SHP77 treated with DMSO at 0.1 percent for 48 hours (cell line): ENCODE data around the gene DHX35.
"Not testable (repeated sequence)": the region's sequence is repeated elsewhere in the genome, so short reads cannot be mapped to it uniquely, and the experiment has no call there.

Source experiments
- DNase-seq: peaks from one replicate; lab custom pipeline; 2025; lab: John Stamatoyannopoulos, UW

DHX35 gene

DNA sequence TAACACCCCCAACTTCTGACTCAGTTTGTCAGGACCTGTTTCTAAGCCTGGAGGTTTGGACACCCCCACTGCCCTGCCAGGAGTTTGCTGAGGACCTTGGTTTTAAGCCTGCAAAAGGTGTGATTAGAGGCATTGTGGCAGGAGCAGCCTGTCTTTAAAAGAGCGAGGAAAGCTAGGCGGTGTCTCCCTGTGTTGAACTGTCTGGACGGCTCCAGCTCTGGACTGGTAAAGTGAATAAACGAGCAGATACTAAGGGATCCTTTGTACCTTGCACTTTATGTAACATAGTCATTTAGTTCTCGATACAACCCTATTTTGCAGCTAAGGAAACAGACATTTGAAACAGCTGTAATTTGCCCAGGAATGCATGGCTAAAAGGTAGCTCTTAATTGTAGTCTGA, 21.5 kb upstream of the DHX35 start:
- no peak for DNase-seq

DNA sequence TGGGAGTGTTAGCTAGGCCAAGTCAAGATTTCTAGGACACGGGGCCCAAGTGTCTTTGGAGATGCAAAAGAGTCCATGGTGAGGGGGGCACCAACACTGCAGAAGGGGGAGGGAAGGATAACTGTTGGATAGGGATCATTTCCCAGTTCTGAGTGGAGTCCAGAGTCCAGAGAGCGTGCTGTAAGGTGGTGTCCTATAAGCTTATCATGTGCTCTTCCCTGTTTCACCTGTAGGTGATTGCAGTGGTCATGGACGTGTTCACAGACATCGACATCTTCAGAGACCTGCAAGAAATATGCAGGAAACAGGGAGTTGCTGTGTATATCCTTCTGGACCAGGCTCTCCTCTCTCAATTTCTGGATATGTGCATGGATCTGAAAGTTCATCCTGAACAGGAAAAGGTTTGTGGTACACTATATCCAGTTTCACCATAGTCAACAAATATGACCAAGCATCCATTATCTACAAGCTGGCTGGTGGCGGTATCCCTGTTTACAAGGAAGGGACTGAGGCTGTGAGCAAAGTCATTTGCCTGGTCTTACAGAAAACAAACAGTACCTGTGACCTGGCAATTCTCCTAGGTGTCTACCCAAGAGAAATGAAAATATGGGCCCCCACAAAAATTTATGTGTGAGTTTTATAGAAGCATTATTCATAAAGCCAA, 20.3 kb upstream of the DHX35 start:
- no peak for DNase-seq

DNA sequence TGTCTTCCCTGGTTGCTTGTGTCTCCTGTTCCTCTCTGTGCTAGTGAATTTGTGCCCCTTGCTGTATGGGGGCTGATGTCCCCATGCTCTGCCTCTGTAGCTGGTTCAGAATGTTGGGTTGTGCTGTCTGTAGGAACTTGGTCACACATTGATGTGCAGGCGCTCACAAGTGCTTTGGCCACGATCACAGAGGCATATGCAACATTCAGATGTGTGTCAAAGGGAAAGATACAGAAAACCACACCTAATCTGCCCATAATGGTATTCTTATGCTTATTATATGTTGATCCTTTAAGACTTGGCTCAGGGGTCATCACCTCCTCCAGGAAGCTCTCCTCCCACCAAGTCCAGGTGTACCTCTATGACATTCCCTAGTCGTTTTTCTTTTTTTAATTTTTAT, 17.1 kb upstream of the DHX35 start:
- DNase-seq, result no peak

DNA sequence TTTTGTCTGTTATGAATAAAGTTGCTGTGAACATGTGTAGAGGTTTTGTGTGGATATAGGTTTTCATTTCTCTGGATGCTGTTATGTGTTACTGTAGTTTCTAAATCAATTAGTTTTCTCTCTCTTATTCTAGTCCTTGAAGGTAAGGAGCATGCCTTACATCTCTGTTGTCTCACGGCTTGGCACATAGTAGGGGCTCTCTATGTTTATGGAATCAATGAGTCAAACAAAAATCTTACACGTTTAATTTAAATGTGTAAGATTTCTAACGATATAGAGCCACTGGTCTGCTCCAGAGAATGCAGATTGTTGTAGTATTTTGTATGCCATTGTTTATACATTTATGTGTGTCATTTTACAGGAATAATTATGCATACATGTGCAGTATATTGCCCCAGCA, 15.3 kb upstream of the DHX35 start:
- no peak for DNase-seq

DNA sequence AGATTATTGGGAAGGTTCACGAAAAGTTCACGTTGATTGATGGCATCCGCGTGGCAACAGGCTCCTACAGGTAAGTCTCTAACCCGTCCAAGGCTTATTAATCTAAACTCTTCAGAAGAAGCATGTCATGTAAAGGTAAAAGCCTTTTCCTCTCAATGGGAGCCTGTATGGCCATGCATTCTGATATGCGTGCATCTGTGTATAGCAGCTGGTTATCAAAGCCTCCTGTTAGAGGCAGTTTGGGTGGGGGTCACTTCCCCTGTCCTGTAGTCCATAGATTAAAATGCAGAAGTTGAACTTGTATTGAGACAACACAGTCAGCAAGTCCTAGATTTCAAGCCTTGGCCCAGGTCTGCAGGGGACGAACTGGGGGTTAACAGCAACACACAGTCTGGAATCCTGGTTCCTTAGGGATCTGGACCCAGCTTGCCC, 14.2 kb upstream of the DHX35 start:
- no peak for DNase-seq

DNA sequence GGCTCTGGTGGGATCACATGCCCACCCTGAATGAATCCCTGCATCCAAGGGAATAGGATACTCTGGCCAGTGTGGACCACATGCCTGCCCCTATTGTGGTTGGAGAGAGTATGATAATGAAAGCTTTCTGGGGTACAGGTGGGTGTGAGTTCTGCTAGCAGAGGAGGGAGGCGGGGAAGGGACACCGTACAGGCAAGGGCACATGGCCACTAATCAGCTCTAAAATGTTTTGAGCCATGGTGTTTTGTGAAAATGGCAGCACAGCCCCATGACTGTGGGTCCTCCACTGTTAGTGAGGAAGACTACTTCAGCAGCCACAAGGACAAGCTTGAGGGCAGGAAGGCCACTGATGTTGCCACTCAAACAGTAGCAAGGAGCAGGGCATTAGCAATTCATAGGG, 11.9 kb upstream of the DHX35 start:
- no peak for DNase-seq

DNA sequence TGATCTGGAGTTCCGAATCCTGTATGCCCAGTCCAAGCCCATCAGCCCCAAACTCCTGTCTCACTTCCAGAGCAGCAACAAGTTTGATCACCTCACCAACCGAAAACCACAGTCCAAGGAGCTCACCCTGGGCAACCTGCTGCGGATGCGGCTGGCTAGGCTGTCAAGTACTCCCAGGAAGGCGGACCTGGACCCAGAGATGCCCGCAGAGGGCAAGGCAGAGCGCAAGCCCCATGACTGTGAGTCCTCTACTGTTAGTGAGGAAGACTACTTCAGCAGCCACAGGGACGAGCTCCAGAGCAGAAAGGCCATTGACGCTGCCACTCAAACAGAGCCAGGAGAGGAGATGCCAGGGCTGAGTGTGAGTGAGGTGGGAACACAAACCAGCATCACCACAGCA, 10.5 kb upstream of the DHX35 start:
- DNase-seq, result no peak

DNA sequence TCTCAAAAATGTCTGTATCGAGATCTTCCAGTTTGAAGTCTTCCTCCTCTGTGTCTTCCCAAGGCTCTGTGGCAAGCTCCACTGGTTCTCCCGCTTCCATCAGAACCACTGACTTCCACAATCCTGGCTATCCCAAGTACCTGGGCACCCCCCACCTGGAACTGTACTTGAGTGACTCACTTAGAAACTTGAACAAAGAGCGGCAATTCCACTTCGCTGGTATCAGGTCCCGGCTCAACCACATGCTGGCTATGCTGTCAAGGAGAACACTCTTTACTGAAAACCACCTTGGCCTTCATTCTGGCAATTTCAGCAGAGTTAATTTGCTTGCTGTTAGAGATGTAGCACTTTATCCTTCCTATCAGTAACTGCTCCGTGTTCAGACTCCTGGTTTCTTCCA, 10.0 kb upstream of the DHX35 start:
- DNase-seq, result no peak

DNA sequence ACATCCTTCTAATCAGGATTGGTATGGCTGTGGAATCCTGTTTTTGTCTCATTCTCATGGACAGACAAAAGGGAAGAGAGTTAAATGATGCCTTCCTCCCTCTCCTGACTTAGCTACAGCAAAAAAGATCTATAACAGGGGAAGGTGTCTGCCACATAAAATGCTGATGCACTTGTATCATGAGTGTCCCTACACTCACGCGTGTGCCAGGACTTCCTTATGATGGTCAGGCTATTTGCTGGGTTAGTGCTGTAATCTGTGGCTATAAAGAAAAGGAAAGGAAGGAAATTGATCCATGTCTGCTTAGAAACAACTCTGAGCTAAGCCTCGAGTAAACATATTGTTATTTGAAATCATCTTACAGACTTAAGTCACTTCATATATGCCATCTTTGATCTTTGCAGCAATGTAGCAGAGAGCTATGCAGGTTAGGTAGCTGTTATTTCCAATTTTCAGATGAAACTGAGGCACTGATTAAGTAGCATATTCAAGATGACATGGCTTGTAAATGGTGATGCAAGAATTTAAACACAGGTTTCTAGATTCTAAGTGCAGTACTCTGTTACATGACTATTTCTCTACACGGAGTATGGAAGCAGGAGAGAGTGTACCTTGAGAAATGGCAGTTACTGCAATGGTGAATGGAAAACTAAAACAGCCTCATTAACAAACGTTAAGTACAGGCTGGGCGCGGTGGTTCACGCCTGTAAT, 8.4 kb upstream of the DHX35 start:
- no peak for DNase-seq

DNA sequence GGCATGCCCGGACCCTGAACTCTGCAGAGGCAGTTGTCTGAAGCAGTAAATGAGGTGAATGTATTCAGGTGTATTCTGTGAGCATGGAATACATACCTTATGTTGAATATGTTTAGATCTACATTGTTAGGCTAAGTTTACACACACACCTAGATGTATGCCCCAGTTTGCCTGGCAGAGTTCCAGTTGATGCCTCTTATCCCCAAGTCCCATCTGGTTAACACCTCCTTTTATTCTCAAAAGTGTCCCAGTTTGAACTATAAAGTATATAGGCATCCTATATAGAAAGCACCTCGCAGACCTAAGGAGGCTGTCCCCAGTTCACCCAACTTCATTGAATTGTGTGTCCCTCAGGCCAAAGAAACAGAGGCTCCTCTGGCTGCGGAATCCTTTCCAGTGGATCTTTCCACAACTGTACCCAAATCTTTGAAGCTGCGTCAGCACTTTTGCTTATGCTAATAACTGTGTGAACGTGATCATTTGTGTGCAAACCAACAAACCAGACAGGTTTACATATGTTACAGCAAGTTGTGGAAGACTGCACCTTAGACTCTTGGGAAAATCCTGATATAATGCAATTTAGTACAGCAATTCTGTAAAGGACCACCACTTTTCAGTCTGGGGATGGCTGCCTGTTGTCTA, 4.8 kb upstream of the DHX35 start:
- no peak for DNase-seq

DNA sequence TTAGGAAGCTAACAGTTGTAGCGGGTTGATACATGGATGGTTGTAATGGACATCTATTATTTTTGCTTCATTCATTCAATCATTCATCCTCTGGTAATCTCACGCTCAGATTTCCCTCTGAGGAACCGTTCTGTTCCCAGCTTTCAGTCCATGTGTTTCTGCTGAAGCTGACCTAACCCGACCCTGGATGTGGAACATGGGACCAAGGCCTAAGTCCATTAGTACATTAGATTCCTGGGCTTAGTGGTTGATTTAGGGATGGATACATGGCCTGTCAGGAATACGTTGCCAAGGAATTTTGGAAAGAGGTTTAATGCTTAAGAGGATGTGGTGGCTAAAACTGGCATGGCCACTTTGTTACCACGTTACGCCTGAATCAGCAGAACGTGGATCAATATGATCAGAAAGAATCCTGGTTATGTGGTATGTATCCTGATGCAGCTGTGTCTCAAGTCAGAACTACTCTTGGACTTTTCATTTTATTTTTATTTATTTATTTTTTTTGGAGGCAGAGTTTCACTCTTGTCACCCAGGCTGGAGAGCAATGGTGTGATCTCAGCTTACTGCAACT, 4.1 kb upstream of the DHX35 start:
- no peak for DNase-seq

DNA sequence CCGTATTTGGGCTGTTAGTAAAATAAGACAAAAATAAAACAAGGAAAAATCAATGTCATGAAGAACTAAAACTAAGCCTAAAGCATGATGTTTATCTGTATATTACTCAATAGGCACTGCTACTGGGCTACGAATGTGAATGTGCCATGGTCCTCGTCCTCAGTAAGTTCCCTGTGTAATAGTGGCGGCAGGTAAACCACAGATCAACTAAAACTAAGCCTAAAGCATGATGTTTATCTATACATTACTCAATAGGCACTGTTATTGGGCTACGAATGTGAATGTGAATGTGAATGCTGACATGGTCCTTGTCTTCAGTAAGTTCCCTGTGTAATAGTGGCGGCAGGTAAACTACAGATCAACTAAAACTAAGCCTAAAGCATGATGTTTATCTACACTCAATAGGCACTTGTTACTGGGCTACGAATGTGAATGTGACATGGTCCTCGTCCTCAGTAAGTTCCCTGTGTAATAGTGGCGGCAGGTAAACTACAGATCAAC, 1.9 kb upstream of the DHX35 start:
- not testable (repeated sequence) for DNase-seq

DNA sequence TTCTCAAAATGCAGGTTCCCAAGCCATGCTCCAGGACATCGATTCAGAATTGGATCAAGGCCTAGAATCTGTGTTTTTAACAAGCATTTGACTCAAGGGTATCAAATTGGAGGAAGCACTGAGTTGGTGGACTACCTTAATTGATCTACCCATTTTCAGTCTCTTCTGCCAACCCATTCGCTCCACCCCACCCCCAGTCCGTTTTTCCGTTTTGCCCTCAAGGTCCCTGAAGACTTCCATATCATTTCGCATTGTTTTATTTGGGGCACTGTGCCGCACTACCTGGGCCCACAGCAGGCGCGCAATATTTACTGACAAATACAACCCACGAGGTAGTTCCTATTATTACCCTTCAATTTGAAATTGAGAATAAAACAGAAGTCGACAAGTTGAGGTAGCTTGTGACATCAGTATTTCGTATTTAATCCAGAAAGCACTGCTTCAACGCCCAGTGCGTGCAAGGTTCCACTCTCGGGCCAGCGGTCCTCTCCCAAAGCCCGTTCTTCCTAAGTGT, 557 bp upstream of the DHX35 start:
- no peak for DNase-seq

DNA sequence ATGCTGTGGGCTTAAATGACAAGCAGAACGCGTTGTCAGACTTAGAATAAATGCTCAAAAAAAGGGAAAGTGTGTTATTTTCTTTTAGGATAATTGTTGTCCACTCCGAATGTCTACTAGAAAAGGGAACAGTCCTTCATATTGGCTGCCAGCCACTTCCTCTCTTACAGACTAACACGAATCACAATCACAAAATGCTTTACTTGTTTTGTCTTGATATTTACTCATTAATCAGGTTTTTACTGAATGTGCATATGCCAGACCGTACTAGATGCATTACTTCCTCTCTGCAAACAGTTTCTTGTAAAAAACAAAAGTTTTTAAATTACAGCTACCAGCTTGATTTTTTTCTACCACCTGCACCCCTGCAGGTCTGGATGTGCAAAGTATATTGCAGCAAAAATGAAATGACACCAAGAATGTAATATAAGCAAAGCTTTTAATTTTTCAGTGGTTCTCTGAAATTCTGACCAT, 821 bp downstream of the DHX35 start:
- no peak for DNase-seq

DNA sequence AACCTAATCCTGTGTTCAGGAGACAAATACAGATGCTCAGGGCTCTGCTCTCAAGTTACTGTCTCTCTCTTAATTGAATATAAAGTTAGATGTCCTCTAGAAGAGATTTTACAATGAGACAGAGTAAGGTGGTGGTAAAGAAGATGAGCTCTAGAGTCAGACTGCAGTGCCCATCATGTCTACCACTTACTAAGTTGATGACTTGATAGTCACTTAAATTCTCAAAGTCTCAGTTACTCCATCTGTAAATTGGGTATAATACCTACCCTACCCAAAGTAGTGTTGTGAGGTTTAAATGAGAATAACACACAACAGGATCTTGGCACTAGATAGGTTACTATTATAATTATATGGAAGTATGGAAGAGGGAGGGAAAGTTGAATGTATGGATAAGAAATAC, 1.6 kb downstream of the DHX35 start:
- no peak for DNase-seq

DNA sequence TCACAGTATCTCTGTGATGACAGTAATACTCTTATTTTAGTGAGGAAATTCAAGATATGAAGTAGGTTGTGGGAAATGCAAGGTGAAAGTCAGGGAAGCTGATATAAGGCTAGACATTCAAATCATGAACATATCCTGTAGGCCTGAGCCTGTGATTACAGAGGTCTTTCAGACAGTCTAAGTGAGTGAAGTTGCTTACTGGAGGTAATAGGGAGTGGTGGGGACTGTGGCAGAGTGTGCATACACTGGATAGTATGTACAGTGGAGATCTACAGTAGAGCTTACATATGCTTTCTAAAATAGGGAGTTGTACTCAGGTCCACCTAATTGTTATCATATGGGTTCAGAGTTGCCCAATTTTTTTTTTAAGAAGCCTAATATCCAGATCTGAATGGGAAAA, 3.1 kb downstream of the DHX35 start:
- no peak for DNase-seq

DNA sequence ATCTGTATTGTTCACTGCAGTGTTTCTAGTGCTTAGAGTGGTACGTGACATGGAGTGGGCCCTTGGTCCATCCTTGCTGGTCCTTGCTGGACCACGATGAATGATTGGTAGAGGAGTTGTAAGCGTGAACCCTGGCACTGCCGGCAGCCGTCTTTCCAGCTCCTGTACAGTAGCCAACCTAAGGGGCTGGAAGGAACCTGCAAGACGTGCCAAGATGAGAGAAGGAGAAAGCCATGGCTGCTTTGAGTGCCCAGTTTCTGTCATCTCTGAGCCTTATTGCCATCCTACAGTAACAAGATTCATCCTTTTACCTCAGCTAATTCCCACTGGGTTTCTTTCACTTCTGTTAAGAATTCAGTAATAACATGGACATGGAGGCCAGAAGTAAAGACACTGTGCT, 5.9 kb downstream of the DHX35 start:
- no peak for DNase-seq

DNA sequence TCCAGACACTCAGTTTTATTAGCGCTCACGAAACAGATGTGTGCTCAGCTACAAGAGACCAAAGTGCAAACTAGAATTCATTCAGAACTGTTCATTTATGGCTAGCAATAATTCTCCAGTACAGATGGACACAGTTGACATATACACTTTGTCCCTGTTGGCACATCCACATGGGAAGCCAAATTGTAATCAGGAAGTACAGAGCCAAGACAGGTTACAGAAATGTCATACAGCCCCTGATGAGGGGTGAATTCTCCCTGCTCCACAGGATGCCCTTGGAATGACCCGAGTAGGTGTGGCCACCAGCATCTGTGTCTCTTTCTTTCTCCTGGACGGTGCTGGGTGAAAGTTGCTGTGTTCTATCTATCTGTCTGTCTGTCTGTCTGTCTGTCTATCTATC, 7.6 kb downstream of the DHX35 start:
- no peak for DNase-seq

DNA sequence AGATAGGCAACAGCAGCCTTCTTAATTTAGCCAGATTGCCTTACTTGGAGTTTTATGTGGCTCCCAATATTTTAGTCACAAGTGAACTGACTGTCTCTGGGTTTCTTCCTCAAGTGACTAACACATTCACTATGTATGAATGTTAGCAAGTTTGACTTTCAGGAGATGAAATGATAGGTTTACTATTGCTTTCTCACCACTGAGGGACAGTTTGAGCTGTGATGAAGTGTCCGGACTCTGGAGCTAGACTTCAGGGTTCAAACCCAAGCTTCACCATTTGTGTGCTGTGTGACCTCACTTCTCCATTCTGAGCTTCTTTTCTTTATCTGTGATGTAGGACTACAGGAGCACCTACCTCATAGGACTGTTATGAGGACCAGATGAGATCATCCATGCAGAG, 8.2 kb downstream of the DHX35 start:
- no peak for DNase-seq

DNA sequence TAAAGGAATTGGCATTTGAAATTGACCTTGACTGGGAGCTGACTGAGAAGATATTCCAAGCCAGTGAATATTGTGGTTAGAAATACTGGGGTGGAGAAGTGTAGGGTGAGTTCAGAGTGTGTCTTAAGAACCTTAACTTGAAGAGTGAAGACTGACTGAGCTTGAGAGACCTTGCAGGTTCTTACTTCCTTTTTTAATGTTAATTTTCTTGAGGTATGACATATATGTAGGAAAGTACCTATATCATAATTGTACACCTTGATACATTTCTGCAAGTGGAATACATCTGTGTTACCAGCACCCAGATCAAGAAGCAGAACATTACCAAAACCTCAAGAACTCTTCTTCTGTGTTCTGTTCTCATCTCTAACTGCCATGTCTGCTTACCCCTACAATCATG, 11.0 kb downstream of the DHX35 start:
- DNase-seq, result no peak

DNA sequence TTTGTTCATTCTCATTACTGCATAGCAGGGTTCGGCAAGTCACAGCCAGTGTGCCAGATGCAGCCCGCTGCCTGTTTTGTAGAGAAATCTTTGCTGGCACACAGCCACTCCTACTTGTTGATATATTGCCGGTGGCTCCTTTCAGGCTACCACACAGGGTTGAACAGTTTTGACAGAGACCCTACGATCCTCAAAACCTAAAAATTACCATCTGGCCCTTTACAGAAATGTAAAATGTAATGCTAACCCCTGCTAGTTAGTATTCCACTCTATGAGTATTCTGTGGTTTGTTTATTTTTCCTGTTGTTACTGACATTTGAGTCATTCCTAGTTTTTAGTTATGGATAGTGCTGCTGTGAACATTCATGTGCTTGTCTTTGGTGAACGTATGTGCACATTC, 11.5 kb downstream of the DHX35 start:
- no peak for DNase-seq

DNA sequence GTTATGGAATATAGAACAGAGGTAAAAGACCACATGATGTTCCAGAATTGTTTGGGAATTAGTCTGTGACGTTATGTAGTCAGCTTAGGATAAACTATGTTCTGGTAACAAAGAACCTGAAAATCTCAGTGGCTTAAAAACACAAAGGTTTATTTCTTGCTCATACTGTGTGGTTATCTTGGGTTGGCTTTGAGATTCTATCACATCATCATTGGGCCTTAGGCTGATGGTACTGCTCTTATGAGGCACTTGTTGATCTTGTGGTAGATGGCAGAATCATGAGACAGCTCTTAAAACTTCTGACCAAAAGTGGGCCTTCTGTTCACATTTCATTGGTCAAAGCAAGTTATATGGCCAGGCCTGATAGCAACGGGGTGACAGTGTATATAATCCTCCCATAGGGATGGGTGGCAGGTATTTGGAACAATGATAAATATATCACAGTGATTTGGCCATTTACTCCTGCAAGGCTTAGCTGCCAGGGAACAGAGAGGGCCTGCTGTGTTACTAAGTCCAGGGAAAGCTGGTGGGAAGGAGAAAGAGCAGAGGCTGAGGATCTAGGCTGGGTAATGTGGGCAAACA, 13.5 kb downstream of the DHX35 start:
- DNase-seq, result no peak
